Stimulated activated CD4-positive, alpha-beta T cell treated with anti-CD3 and anti-CD28 coated beads, Interleukin-12 subunit alpha, Interleukin-12 subunit beta, amount 100 ng/mL, for 24 hours (primary cell): ENCODE results near the gene SORBS2.
"Not testable (repeated sequence)": the region's sequence is repeated elsewhere in the genome, so short reads cannot be mapped to it uniquely, and the experiment has no call there.

Experiments used
- DNase-seq, 2 experiments: peaks; one replicate each; pipeline ENCODE4 v3.0.0-alpha.2; 2020; ENCODE audit warnings: low read depth in 2 of 2

SORBS2 gene

DNA sequence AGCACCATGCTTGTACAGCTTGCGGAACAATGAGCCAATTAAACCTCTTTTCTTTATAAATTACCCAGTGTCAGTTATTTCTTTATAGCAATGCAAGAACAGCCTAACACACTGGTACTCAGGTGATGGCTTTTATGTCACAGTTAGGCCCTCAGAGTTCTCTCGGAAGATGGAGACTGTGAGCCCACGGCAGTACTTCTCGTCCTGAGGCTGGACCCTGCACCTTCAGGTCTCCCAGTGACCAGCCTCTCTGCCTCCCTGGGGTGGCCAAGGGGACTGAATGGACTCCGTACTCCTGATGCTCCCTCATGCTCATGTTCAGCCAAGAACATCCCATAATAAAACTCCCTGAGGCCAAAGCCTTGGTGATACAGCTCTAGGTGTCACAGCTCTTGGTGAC is 251.7 kb downstream of the SORBS2 start:
- DNase-seq = no peak

DNA sequence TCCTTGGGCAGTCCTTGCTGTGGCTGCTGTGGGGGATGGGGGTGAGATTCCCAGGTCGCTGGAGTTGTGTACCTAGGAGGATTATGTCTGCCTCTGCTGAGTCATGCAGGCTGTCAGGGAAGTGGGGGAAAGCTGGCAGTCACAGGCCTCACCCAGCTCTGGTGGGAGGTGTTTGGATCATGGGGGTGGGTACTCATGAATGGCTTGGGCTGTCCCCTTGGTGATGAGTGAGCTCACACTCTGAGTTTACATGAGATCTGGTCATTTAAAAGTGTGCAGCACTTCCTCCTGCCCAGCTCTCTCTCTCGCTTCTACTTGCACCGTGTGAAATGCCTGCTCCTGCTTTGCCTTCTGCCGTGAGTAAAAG is 252.1 kb downstream of the SORBS2 start:
- no peak for DNase-seq

DNA sequence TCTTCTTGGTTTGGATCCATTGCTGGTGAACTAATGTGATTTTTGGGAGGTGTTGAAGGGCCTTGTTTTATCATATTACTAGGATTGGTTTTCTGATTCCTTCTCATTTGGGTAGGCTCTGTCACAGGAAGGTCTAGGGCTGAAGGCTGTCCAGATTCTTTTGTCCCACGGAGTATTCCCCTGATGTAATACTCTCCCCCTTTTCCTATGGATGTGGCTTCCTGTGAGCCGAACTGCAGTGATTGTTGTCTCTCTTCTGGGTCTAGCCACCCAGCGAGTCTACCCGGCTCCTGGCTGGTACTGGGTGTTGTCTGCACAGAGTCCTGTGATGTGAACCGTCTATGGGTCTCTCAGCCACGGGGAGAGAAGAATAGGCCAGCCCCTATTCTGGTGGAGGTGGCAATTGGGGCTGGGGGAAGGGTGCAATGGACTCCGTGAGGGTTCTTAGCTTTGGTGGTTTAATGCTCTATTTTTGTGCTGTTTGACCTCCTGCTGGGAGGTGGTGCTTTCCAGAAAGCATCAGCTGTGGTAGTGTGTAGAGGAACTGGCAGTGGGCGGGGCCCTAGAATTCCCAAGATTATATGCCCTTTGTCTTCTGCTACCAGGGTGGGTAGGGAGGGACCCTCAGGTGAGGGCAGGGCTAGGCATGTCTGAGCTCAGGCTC is 252.6 kb downstream of the SORBS2 start:
- not testable (repeated sequence) for DNase-seq

DNA sequence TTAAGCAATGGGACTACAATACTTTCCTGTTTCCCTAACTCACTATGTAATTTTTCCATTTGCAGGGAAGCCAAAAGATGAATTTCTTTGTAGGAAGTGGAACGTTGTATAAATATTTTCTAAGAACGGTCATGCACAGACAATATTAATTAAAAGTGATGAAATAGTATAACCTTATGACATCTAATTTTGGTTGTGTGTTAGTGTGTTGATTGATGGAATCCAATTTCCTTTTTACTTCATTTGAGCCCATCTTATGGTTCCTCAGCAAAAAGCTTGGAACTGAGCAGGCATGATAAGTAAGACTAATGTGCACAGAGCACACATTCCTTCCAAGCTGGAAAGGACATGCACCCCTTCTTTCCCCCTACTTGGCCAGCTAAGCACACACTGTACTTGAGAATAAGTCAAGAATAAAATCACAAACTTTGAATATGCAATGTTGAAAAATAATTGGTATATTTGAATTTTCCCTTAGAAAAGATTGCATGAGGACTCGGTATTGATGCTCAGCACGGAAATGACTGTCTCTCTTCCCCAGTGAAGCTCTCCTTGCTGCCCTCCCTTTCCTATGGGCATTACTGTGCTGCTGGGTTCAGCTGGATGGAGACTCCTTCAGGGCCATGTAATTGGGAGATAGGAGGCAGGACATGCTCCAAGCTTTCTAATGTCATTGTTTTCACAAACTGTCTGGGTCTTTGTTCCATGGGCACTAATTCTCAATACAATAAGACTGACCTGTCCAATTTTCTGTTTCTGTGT is 257.4 kb downstream of the SORBS2 start:
- no peak for DNase-seq

DNA sequence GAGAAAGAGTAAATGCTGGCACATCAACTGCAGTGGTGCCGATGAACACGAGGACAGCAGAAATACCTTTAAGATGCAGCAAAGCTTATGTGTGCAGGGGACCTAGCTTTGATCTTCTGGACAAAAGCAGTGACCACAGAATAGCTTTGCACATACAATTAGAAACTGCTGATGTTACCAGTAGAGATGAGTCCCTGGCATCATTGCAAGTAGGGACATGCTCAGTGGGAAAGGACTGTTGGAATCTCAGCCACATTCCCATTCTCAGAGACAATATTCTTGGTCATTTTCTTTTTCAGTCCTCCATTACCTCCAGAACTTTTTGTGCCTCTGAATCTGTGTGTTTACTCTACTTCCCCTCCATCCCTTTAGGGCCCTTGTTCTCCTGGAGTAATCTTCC is 259.7 kb downstream of the SORBS2 start:
- DNase-seq = no peak

DNA sequence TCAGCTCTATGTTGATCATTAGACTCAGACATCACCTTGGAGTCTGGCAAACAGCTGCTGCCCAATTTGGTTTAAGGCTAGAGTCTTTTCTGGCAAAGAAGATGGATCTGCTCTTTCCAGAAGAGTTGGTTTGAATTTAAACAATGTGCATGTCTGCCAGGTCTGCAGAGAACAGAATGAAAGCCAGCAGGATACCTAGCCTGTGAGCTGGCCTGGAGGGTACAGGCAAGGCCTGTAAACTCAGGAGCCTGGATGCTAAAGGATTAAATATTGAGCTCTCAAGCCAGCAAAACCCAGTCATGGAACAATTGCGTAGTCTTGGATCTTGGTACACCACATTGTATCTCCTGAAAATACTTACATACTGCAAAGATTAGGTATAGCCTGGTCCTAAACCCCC is 261.1 kb downstream of the SORBS2 start:
- DNase-seq = no peak

DNA sequence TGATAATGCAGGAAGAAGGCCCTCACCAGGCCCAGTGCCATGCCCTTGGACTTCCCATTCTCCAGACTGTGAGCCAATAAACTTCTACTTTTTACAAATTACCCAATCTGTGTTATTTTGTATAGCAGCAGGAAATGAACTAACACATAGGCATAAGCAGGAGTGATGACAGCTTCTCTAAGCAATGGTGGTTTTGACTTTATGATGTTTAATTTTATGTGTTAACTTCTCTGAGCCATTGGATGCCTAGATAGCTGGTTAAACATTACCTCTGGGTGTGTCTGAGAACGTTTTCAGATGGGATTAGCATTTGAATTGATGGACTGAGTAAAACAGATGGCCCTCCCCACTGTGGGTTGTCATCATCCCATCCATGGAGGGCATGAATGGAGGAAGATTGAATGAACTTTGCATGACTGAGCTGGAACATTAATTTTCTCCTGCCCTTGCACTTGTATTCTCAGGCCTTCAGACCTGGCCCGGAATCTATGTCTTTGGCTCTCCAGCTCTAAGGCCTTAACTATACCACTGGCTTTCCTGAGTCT is 262.8 kb downstream of the SORBS2 start:
- DNase-seq = no peak

DNA sequence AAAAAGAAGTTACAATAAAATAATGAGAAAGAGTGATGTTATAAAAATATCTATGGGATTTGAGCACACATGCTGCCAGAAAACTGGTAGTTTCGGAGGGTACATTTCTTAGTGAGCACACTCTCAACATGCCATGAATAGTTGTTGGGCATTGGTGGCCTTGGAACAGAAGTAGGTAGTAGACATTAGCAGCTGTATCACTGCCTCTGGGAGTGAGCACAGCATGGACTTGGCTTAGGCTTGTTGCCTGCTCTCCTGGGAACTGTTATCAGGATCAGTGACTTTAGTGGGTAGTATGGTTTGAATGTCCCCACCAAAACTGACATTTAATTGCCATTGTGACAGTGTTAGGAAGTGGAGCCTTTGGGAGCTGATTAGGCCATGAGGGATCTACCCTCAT is 263.4 kb downstream of the SORBS2 start:
- DNase-seq = no peak

DNA sequence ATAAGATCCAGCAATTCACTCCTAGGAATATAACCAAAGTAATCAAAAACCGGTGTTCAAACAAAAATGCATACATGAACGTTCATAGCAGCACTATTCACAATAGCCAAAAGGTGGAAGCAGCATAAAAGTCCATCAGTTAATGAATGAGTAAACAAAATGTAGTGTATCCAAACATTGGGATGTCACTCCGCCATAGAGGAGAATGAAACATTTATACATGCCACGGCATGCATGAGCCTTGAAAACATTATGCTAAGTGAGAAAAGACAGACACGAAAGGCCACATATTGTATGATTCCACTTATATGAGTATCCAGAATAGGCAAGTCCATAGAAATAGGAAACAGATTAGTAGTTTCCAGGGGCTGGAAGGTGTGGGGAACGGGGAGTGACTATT is 265.7 kb downstream of the SORBS2 start:
- DNase-seq = no peak

DNA sequence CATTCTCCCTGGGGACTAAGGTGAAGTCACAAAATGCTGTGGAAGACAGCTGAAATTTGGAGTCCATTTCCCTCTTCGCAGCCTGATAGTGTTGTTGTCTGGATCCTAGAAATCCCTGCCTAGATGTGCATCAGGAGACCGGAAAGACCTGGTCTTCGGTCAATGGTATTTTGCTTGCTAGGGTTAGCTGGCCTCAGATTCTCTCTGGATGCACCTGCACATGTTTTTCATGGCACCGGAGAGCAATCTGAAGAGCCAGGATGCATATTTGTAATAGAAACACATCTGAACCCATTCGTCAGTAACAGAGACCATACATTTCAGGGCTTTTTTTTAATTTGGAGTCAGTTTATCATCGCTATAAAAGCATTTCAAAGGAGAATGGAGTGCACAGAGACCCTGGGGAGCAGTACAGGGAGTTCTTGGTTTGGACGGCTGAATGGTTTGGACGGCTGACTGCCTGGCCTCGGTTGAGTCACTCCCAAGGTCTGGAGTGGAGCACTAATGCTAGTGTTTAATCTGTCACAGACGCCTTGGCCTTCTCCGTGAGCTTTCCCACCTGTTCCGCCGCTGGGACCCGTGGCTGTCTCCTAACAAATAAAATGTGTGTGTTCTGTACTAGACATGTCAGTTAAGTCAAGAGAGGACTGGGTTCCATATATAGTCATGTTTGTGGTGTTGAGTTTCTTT is 269.2 kb downstream of the SORBS2 start:
- DNase-seq = no peak

DNA sequence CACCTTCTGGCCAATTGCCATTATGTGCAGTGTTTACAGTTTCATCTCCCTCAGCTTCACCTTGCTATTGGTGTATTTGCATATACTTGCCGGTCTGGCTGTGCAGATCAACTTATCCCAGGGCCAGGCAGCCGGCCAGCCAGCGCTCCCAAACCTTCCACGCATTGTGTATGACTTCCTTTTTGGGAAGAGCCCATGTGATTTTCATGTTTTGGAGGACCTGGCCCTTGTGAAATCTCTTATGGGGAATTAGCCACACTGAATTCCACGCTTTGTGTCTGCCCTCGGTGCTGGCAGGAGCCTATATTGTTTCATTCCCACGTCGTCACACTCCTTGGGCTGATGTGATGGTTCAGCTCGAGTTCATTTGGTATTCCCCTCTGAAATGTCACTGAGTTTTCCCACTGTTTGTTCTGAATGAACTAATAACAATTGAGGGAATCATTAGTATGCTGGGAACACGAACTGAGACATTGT is 270.7 kb downstream of the SORBS2 start:
- DNase-seq = no peak

DNA sequence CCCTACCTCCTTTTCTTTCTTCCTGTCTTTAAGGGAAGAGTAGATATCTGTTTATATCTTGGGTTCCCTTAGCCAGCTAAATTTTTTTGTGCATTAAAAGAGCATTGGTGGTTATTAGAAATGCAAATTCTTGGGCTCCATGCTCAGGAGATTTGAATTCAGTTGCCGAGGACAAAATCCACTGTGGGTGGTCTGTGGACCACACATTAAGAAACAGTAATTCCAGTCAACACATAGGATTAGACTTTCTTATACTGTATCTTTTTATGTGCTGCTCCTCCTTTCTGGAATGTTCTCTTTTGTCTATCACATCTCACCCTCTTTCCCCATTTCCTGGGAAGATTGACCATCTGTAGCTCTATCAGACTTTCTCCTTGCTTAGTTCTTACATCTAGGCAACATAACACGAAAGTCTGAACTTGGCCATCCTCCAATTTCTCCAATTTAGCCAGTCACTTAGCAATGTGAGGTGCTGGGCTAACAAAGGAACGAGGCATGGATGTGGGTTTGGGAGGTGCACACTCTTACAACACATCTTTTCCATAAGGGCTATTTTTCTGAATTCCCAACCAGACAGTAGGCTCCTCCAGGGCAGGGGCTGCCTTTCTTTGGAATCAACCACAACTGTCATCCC is 271.4 kb downstream of the SORBS2 start:
- DNase-seq = no peak

DNA sequence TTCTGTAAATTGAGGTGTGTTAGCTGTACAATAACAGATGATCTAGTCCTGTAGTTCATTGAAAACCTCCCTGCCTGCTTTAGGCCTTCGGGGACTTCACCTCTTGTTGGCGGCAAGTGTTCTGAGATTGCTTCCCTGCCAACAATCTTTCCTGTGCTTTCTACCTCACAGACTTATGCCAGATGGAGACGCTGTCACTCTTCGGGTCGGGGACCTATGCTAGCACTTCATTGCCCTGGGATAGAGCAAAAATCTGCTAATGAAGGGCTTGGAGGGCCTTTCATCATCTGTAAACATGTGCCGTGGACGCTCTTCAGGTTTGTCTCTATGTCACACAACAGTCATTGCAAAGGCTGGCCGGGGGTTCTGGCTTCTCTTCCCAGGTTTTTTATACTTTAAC is 272.0 kb downstream of the SORBS2 start:
- DNase-seq = no peak

DNA sequence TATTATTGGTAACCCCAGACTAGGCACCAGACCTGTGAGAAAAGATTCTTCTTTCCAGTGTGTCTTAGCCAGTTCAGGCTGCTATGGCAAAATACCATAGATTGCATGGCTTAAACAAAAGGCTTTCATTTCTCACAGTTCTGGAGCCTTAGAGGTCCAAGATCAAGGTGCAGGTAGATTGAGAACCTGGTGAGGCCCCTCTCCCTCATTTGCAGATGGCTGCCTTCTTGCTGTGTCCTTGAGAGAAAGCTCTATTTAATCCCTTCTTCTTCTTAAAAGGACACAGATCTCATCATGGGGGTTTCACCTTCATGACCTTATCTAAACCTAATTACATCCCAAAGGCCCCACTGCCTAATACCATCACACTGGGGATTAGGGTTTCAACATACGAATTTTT is 273.2 kb downstream of the SORBS2 start:
- no peak for DNase-seq

DNA sequence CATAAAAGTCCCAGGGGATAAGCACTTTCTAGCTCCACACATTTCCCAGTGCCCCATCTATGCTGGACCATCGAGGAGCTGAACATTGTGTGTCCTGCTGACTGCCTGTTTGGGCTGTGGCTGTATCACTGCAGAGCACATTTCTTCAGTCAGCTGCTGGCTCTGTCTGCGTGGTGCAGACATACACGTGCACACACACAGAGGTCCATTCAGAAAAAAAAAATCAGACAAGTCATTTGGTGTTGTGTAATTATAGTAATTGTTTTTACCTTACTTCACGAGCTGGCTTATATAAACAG is 275.6 kb downstream of the SORBS2 start:
- DNase-seq = no peak

DNA sequence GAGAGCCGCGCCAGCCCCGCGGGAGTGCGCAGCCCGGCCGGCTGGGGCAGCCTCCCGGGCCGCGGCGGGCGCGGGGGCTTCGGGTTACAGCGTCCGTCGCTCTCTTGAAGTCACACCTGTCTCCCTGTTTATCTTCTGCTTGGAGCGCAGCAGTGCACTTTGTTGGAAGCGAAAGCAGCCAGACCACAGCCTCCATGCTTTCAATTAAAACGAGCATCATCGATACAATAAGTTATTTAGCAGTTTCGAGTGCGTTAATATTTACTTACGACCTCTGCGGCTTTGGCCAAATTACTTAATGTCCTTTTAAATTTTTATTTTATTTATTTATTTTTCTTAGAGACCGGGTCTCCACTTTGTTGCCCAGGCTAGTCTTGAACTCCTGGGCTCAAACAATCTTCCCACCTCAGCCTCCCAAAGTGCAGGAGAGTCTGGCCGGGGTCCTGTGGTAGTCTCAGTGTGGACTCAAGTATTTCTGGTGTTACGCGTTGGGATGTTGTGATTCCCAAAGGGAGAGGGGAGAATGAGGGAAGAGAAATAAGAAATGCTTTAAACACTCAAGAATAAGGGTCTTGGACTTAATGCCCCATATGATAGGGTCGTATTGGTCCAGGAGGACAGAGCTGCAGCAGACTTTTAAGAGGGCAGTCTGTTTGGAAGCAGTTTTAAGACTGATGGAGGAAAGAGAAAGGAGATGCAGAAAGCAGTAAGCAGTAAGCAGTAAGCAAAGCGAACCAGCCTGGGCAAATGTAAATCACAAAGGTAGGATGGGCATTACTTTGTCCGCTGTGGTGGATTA is 276.2 kb downstream of the SORBS2 start:
- DNase-seq = no peak
